Adipose tissue (tissue), 3 donors: ENCODE results near the gene UBA7. TPM values are rescaled to one million over a fixed set of nuclear protein-coding genes. Genes with fewer than 3 reads are reported as not detected.
A peak's percentile ranks its signal among the peaks of the same experiment; 100 is the strongest.
"Not testable (repeated sequence)": the region's sequence is repeated elsewhere in the genome, so short reads cannot be mapped to it uniquely, and the experiment has no call there.

Experiments used
- H3K27ac ChIP-seq: one replicate; pipeline ENCODE4 v1.5.1; 2013; ENCODE audit warnings: low read depth, low read length
- WGBS, 3 donors: extraction: QIAGEN DNeasy Blood & Tissue Kit; methylation state at CpG; one replicate each; pipeline ENCODE4 v1.1.7; 2013; 5-methylcytosine and 5-hydroxymethylcytosine counted together
- polyA plus RNA-seq, 3 donors: library from polyadenylated mRNA; stranded (reverse); fragments of 200-250 nt; gene quantifications; one replicate each; pipeline ENCODE4 v1.2.3, GENCODE V29; 2013
- donor health status: healthy with polysubstance abuse.
- donor health status: Bipolar disorder and iron deficiency.
- donor health status: healthy.

UBA7 gene
- polyA plus RNA-seq, 3 donors: 25.7 to 47.6 (median 31.2) TPM

GRCh38 chr3:49788056-49788455 is 25.7 kb downstream of the UBA7 start:
- no peak overlapping the region for H3K27ac ChIP-seq
- 94 to 100% (median 97%) methylated on average over 2 of the region's 2 CpGs for WGBS, 3 donors

- no peak overlapping the region for H3K27ac ChIP-seq
- WGBS, 3 donors: 77 to 89% (median 78%) methylated on average over 5 of the region's 5 CpGs
These were observed 26.2 kb downstream of the UBA7 start for GRCh38 chr3:49787536-49787935.

- no peak overlapping the region for H3K27ac ChIP-seq
- 61 to 84% (median 68%) methylated on average over 2 to 3 of the region's 3 CpGs for WGBS, 3 donors
These were observed 26.6 kb downstream of the UBA7 start for GRCh38 chr3:49787182-49787464.

GRCh38 chr3:49786357-49787181 is 27.2 kb downstream of the UBA7 start, which contains the start of gene IP6K1:
Gene IP6K1, minus strand, starts transcription at chr3:49786542. Its CDS starts 38,502 bp downstream, at chr3:49748040.
- WGBS, 3 donors: 4 to 5% (median 4%) methylated on average over 55 of the region's 55 CpGs
- peak within 1 kb of the TSS; percentile 87 for H3K27ac ChIP-seq

GRCh38 chr3:49785565-49786356 is 28.0 kb downstream of the UBA7 start:
- peak overlapping the region; percentile 87 for H3K27ac ChIP-seq
- 1 to 2% (median 2%) methylated on average over 50 of the region's 50 CpGs for WGBS, 3 donors

GRCh38 chr3:49782277-49782676 is 31.5 kb downstream of the UBA7 start:
- WGBS, 3 donors: 86 to 96% (median 94%) methylated on average over 9 of the region's 9 CpGs

GRCh38 chr3:49781415-49782199 is 32.1 kb downstream of the UBA7 start:
- 79 to 83% (median 82%) methylated on average over 5 of the region's 5 CpGs for WGBS, 3 donors
- no peak overlapping the region for H3K27ac ChIP-seq

More at GRCh38 chr3:49782277-49782676, 31.5 kb downstream of the UBA7 start:
- H3K27ac ChIP-seq: not testable (repeated sequence)

GRCh38 chr3:49780975-49781365 is 32.8 kb downstream of the UBA7 start:
- WGBS, 3 donors: 88 to 93% (median 90%) methylated on average over 9 of the region's 9 CpGs
- not testable (repeated sequence) for H3K27ac ChIP-seq

- H3K27ac ChIP-seq: no peak overlapping the region
- 56 to 80% (median 75%) methylated on average over 4 of the region's 4 CpGs for WGBS, 3 donors
These were observed 33.4 kb downstream of the UBA7 start for GRCh38 chr3:49780080-49780974.

- 90 to 95% (median 93%) methylated on average over 5 of the region's 5 CpGs for WGBS, 3 donors
- no peak overlapping the region for H3K27ac ChIP-seq
These were observed 34.2 kb downstream of the UBA7 start for GRCh38 chr3:49779358-49780079.

- H3K27ac ChIP-seq: not testable (repeated sequence)
- 88 to 94% (median 93%) methylated on average over 8 of the region's 8 CpGs for WGBS, 3 donors
These were observed 37.7 kb downstream of the UBA7 start for GRCh38 chr3:49776101-49776500.

GRCh38 chr3:49775538-49775937 is 38.2 kb downstream of the UBA7 start:
- WGBS, 3 donors: 61 to 80% (median 62%) methylated on average over 3 of the region's 3 CpGs
- no peak overlapping the region for H3K27ac ChIP-seq

GRCh38 chr3:49772703-49773102 is 41.0 kb downstream of the UBA7 start:
- H3K27ac ChIP-seq: no peak overlapping the region
- WGBS, 3 donors: 98 to 100% (median 98%) methylated on average over 2 of the region's 2 CpGs

GRCh38 chr3:49771340-49771938 is 42.3 kb downstream of the UBA7 start:
- WGBS, 3 donors: 70 to 76% (median 75%) methylated on average over 1 of the region's 1 CpG

GRCh38 chr3:49769926-49770325 is 43.8 kb downstream of the UBA7 start:
- H3K27ac ChIP-seq: no peak overlapping the region

More at GRCh38 chr3:49771340-49771938, 42.3 kb downstream of the UBA7 start:
- H3K27ac ChIP-seq: no peak overlapping the region

GRCh38 chr3:49769286-49769915 is 44.4 kb downstream of the UBA7 start:
- no peak overlapping the region for H3K27ac ChIP-seq
- 59 to 94% (median 91%) methylated on average over 3 of the region's 3 CpGs for WGBS, 3 donors
